Fibroblast of villous mesenchyme (primary cell): ENCODE data around the gene HINFP. TPM values are rescaled to one million over a fixed set of nuclear protein-coding genes. Genes with fewer than 3 reads are reported as not detected.

ENCODE experiments used
- DNase-seq: peaks from one replicate; pipeline ENCODE4 v3.0.0-alpha.2; 2010; ENCODE audit warnings: low read depth
- H3K4me3 ChIP-seq: 2 replicates; pipeline ENCODE4 v1.5.1; 2011; ENCODE audit warnings: low read depth, mild to moderate bottlenecking, low read length
- total RNA-seq: library from RNA; depleted of rRNA; stranded (reverse); fragments of >200 nt; gene quantifications from 2 replicates; pipeline ENCODE4 v1.2.3, GENCODE V29; 2012
- TF ChIP-seq, protein P1 (sequence below): IDR thresholded peaks from 2 replicates; pipeline ENCODE4 v1.5.1; 2012; ENCODE audit warnings: low read depth, mild to moderate bottlenecking, low read length; ENCODE audit not compliant: insufficient read depth

HINFP gene
- total RNA-seq, 1 donor: 18.6 TPM

DNA sequence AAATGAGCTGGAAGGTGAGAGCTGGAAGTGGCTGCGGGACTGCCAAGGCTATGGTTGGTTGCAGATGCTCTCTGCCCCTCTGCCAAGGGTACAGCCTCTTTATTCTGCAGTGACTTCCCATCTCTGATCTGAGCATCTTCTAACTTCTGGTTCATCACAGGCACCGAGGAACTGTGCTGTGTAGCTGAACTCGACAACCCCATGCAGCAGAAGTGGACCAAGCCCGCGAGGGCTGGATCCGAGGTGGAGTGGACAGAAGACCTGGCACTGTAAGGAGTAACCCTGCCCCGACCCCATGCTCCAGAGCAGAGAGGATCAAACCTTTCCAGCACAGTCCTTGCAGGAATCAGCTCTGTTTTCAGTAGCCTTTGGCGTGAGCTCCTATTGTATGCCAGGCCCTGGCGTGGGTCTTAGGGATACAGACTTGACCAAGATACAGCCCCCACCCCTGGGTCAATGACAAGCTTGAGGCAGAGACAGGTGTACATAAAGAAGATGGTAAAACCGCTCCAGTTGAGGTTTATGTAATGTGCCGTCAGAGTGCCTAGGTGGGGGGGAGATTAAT is 9.9 kb upstream of the HINFP start:
- DNase-seq: no peak
- TF ChIP-seq, protein P1, sequence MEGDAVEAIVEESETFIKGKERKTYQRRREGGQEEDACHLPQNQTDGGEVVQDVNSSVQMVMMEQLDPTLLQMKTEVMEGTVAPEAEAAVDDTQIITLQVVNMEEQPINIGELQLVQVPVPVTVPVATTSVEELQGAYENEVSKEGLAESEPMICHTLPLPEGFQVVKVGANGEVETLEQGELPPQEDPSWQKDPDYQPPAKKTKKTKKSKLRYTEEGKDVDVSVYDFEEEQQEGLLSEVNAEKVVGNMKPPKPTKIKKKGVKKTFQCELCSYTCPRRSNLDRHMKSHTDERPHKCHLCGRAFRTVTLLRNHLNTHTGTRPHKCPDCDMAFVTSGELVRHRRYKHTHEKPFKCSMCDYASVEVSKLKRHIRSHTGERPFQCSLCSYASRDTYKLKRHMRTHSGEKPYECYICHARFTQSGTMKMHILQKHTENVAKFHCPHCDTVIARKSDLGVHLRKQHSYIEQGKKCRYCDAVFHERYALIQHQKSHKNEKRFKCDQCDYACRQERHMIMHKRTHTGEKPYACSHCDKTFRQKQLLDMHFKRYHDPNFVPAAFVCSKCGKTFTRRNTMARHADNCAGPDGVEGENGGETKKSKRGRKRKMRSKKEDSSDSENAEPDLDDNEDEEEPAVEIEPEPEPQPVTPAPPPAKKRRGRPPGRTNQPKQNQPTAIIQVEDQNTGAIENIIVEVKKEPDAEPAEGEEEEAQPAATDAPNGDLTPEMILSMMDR: no peak
- no peak overlapping the region for H3K4me3 ChIP-seq

DNA sequence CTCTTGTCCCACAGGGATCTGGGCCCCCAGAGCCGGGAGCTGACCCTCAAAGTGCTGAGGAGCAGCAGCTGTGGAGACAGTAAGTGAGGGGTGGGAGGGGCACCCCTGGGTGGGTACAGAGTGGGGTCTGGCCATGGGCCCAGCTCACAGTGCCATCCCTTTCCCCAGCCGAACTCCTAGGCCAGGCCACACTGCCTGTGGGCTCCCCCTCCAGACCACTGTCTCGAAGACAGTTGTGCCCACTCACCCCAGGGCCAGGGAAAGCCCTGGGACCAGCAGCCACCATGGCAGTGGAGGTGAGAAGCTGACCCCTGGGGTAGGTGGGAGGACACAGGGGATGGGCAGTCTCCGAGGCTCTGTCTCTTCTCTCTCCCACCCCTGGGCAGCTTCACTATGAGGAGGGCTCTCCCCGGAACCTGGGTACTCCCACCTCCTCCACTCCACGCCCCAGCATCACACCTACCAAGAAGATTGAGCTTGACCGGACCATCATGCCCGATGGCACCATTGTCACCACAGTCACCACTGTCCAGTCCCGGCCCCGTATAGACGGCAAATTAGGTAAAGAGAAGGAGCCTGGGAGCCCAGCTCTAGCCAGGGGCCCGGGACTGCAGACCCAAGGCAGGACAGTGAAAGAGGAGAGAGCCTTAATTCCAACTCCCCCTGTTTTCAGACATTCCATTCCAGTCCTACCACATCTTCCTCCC is 8.9 kb upstream of the HINFP start:
- no peak for DNase-seq
- no peak overlapping the region for H3K4me3 ChIP-seq
- TF ChIP-seq, protein P1: no peak

DNA sequence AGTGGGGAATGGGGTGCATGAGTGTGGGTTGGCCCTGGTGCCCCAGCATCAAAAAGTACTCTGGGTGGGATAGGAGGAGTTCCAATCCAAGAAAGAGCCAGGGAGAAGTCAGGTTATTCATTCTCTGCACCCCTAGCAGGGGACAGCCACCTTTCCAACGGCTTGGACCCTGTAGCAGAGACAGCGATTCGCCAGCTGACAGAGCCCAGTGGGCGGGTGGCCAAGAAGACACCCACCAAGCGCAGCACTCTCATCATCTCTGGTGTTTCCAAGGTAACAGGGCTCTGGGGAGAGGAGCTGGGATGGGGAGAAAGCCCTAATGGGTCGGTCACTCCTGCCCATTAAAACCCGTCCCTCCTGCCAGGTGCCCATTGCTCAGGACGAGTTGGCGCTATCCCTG is 7.7 kb upstream of the HINFP start:
- TF ChIP-seq, protein P1: no peak
- H3K4me3 ChIP-seq: no peak overlapping the region
- DNase-seq: no peak

DNA sequence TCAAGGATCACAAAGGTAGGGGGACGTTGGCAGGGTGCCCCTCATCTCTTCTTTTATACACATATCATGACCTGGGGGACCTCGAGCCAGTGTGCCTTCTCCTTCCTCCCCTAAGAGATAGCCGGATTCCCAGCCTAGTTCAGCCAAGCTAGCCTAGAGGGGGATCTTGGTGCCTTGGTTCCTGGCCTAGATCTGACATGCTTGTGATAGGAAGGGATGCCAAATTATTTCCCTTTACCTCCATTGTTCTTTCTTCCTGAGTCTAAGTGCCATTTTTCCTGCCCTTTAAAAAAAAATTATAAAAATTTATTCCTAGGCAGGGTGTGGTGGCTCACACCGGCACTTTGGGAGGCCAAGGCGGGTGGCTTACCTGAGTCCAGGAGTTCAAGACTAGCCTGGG is 7.0 kb upstream of the HINFP start:
- DNase-seq: no peak
- TF ChIP-seq, protein P1: no peak

DNA sequence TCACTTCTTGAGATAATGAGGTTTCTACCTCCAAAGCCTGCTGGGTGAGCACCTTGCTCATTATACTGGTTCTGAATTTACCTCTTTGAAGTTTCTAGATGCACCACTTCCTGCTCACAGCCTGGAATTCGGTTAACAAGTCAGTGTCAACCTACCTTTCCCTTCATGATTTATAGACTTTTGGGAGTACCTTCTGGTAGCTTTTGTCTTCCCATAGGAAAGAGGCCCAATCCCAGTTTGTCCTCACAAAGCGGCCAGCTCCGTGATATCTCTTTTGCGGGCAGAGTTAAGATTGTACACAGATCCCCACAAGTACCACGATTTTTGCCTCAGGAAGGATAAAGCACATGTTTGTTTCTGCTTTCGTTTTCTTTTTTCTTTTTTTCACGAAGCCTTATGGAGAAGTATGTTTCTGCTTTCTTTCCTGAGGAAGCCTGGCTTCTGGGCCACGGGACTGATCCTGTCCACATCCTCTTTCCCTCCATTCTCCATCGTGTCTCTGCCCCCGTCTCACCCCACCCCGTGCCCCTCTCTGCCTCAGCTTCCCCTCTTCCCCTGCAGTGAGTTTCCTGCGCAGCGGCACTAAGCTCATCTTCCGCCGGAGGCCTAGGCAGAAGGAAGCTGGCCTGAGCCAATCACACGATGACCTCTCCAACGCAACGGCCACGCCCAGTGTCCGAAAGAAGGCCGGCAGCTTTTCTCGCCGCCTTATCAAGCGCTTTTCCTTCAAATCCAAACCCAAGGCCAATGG is 5.7 kb upstream of the HINFP start:
- TF ChIP-seq, protein P1: no peak
- no peak overlapping the region for H3K4me3 ChIP-seq
- peak; percentile 41 for DNase-seq

More for the DNA sequence above, 7.0 kb upstream of the HINFP start:
- H3K4me3 ChIP-seq: no peak overlapping the region

DNA sequence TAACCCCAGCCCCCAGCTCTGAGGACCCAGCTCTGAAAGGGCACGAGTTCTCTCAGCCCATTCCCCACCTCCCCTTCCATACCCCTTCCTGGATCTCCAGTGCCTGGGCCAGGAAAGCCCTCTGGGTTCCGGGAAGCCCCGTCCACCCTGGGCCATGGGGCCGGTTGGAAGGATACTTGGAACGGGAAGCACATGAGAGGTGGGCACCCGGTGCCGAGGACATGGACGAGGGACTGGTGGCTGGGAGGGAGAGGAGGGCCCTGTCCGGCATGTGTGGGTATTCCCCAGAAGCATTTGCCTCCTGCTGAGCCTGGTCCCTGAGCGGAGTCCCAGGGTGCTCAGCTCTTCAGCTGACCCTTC is 5.2 kb upstream of the HINFP start:
- TF ChIP-seq, protein P1: no peak
- no peak overlapping the region for H3K4me3 ChIP-seq
- no peak for DNase-seq
